ENCODE data around the gene LIG4.

DNA sequence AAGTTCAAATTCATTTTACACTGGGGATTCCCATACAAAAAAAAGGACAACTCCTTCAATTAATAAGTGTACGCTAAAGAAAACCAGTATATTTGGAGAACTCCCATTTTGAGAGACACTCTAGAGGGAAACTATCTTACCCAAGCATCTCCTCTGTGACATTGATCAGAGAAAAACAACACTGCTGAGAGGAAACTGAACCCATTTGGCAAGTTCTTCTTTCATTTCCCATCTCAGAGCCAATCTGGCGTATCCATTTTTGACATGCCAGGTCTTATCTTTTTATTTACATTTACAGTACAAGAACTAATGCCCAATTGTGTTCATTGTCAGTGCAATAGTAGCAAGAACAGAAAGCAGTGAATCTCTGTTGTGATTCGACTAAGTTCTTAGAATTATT is 30.1 kb downstream of the LIG4 start:
- TF ChIP-seq, protein P1, sequence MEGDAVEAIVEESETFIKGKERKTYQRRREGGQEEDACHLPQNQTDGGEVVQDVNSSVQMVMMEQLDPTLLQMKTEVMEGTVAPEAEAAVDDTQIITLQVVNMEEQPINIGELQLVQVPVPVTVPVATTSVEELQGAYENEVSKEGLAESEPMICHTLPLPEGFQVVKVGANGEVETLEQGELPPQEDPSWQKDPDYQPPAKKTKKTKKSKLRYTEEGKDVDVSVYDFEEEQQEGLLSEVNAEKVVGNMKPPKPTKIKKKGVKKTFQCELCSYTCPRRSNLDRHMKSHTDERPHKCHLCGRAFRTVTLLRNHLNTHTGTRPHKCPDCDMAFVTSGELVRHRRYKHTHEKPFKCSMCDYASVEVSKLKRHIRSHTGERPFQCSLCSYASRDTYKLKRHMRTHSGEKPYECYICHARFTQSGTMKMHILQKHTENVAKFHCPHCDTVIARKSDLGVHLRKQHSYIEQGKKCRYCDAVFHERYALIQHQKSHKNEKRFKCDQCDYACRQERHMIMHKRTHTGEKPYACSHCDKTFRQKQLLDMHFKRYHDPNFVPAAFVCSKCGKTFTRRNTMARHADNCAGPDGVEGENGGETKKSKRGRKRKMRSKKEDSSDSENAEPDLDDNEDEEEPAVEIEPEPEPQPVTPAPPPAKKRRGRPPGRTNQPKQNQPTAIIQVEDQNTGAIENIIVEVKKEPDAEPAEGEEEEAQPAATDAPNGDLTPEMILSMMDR (IDR thresholded peaks at IDR 0.05; ENCODE audit: insufficient read depth, low read length, poor library complexity, severe bottlenecking): no peak
- no peak for TF ChIP-seq EZH2phosphoT487 (conservative IDR thresholded peaks at IDR 0.05; ENCODE audit: low read length)
